Breast epithelium (tissue), 3 donors: ENCODE data around the gene WNT4.

Source experiments
- CTCF ChIP-seq, 3 donors: fragments of 450-650 bp; IDR thresholded peaks; one replicate each; pipeline ENCODE4 v1.5.1; 2016 to 2017; ENCODE audit warnings: antibody characterized with exemption in 3 of 3, mild to moderate bottlenecking in 3 of 3, moderate library complexity in 3 of 3
- POLR2A ChIP-seq: fragments of 450-650 bp; IDR thresholded peaks from one replicate; pipeline ENCODE4 v1.6.1; 2016; ENCODE audit warnings: antibody characterized with exemption, mild to moderate bottlenecking, moderate library complexity

DNA sequence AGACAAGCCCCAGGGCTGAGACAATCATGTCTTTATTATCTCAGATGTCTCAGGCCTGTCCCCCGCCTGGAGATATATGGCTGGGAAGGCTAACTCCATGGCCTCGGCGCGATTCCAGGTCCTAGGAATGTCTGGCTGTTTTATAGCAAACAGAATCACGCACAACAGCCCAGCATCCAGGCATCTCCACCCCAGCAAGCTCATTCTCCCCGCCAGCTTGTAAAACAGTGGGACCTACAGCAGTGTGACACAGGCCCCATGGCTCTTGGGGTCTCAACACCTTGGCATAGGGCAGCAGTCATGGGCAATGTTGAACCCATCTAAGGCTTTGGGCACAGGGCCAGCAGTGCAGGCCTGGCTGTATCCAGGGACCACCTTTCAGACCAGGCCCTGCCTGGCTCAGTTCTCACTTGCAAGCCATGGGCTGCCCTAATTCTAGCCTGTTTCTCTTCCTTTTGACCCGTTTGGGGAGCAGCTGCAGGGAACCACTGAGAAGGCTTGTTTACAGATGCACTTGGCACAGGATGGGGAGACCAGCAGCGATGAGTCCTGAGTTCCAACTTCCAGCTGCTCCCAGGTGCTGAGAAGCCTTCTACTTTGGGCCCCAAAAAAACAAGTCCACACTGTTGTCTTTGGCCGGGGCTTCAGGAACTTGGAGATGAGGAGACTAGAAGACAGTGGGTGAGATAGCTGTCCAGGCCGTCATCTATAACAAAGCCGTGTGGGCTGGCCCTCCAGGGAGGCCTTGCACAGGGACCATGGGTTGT lies 34.4 kb downstream of the WNT4 start:
- TF ChIP-seq POLR2A = no peak
- no peak for TF ChIP-seq CTCF (IDR thresholded peaks at IDR 0.05)
